ENCODE measurements around the gene KIAA1217. TPM values are rescaled to one million over a fixed set of nuclear protein-coding genes. Genes with fewer than 3 reads are reported as not detected.

Gene KIAA1217
- total RNA-seq, 1 experiment from 2014 or later, result 7.8 TPM

DNA sequence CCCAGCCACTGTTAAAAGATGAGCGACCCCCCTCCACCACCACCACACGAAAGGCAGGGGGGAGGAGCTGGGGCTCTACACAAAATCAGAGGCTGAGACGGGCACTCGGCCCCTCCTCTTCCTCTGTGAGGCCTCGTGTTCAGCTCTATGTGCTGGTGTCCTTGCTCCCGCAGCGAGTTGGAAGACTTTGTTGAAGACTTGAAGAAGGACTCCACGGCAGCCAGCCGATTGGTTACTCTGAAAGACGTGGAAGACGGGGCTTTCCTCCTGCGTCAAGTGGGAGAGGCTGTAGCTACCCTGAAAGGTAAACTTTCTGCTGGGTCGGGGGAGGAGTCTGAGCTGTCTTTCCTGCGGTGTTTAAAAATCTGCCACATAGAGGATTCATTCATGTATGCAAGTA is 311.0 kb downstream of the KIAA1217 start:
- no peak overlapping the region for H3K27ac ChIP-seq (ENCODE audit: low read depth, low read length)
- intact Hi-C loops (cut with micrococcal nuclease), result loop anchor here (1.0 to 10.0 kb wide), 5 partner anchors 526 to 1363 kb away; no protein-coding TSS in a partner anchor
- no peak for DNase-seq (ENCODE audit: low read depth, low spot score)
- no peak overlapping the region for H3K4me3 ChIP-seq (replicated peaks in 1 of 2; ENCODE audit: low read depth in 1 of 2, low read length in 2 of 2)
- H3K9me3 ChIP-seq (ENCODE audit: control insufficient read depth in 1 of 2, insufficient read depth in 1 of 2, low read depth in 1 of 2, low read length in 2 of 2), result no peaks in the 10 kb centered on the region
- H3K9me2 ChIP-seq (ENCODE audit: insufficient read depth), result no peaks in the 10 kb centered on the region
- TF ChIP-seq, protein P1, sequence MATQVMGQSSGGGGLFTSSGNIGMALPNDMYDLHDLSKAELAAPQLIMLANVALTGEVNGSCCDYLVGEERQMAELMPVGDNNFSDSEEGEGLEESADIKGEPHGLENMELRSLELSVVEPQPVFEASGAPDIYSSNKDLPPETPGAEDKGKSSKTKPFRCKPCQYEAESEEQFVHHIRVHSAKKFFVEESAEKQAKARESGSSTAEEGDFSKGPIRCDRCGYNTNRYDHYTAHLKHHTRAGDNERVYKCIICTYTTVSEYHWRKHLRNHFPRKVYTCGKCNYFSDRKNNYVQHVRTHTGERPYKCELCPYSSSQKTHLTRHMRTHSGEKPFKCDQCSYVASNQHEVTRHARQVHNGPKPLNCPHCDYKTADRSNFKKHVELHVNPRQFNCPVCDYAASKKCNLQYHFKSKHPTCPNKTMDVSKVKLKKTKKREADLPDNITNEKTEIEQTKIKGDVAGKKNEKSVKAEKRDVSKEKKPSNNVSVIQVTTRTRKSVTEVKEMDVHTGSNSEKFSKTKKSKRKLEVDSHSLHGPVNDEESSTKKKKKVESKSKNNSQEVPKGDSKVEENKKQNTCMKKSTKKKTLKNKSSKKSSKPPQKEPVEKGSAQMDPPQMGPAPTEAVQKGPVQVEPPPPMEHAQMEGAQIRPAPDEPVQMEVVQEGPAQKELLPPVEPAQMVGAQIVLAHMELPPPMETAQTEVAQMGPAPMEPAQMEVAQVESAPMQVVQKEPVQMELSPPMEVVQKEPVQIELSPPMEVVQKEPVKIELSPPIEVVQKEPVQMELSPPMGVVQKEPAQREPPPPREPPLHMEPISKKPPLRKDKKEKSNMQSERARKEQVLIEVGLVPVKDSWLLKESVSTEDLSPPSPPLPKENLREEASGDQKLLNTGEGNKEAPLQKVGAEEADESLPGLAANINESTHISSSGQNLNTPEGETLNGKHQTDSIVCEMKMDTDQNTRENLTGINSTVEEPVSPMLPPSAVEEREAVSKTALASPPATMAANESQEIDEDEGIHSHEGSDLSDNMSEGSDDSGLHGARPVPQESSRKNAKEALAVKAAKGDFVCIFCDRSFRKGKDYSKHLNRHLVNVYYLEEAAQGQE (IDR thresholded peaks at IDR 0.05; ENCODE audit: low read depth), result no peak
- TF ChIP-seq TCF7L2 (IDR thresholded peaks at IDR 0.05; ENCODE audit: borderline replicate concordance, extremely low read depth, insufficient read depth, insufficient read length) (no peak), ZFX (IDR thresholded peaks at IDR 0.05) (no peak), JUND (IDR thresholded peaks at IDR 0.05) (no peak), YY1 (IDR thresholded peaks at IDR 0.05; ENCODE audit: extremely low read depth, insufficient replicate concordance, low read depth, low read length) (no peak), SP1 (IDR thresholded peaks at IDR 0.05; ENCODE audit: low read depth) (no peak)
- POLR2A ChIA-PET, result no interaction called here
- CTCF ChIA-PET, result interaction anchor here (0.7 kb wide), 1 partner anchor 136 kb away, joined by 3 read pairs; no protein-coding TSS in a partner anchor
- no peak overlapping the region for H3K9ac ChIP-seq (ENCODE audit: low read length)
- ATAC-seq, result no peak
- no peak overlapping the region for H2AFZ ChIP-seq (ENCODE audit: low read depth, low read length, poor library complexity, severe bottlenecking)
- no peaks in the 10 kb centered on the region for H3K79me2 ChIP-seq (ENCODE audit: insufficient read depth, low read length)
- no peak overlapping the region for H3K4me2 ChIP-seq (ENCODE audit: low read length)
- RAD21 ChIA-PET (ENCODE audit: low non-redundant PET in 1 of 2, low total read pairs in 2 of 2, uncharacterized antibody in 2 of 2, unreplicated experiment in 2 of 2), result no interaction called here
- peaks cover 0 to 3% of the 10 kb centered on the region in 2 experiments; a peak in 1 of 4 replicates for H3K4me1 ChIP-seq (ENCODE audit: control insufficient read depth in 1 of 2, insufficient read depth in 2 of 2, low read length in 2 of 2)
- BruUV-seq (replicated peaks), result no TSS peak
- H3K27me3 ChIP-seq (ENCODE audit: insufficient read depth, low read length), result no peaks in the 10 kb centered on the region
- H3K36me3 ChIP-seq (ENCODE audit: control insufficient read depth in 1 of 2, insufficient read depth in 2 of 2, low read length in 2 of 2), result no peaks in the 10 kb centered on the region
- no peaks in the 10 kb centered on the region for H4K20me1 ChIP-seq (ENCODE audit: insufficient read depth)

DNA sequence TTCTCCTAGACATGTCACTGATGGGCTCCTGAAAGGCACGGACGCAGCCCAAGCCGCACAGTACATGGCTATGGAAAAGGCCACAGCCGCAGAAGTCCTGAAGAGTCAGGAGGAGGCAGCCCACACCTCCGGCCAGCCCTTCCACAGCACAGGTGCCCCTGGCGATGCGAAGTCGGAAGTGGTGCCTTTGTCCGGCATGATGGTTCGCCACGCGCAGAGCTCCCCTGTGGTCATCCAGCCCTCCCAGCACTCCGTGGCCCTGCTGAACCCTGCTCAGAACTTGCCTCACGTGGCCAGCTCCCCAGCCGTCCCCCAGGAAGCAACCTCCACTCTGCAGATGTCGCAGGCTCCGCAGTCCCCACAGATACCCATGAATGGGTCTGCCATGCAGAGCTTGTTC is 315.4 kb downstream of the KIAA1217 start:
- POLR2A ChIA-PET, result no interaction called here
- Histone ChIP-seq H3K9me3 (ENCODE audit: control insufficient read depth in 1 of 2, insufficient read depth in 1 of 2, low read depth in 1 of 2, low read length in 2 of 2) (no peaks in the 10 kb centered on the region), H3K4me2 (ENCODE audit: low read length) (no peak overlapping the region), H3K27ac (ENCODE audit: low read depth, low read length) (no peak overlapping the region), H3K9me2 (ENCODE audit: insufficient read depth) (no peaks in the 10 kb centered on the region), H3K79me2 (ENCODE audit: insufficient read depth, low read length) (no peaks in the 10 kb centered on the region), H3K9ac (ENCODE audit: low read length) (no peak overlapping the region), H3K4me1 (ENCODE audit: control insufficient read depth in 1 of 2, insufficient read depth in 2 of 2, low read length in 2 of 2) (no peaks in the 10 kb centered on the region), H2AFZ (ENCODE audit: low read depth, low read length, poor library complexity, severe bottlenecking) (no peak overlapping the region), H3K36me3 (ENCODE audit: control insufficient read depth in 1 of 2, insufficient read depth in 2 of 2, low read length in 2 of 2) (no peaks in the 10 kb centered on the region), H3K4me3 (replicated peaks in 1 of 2; ENCODE audit: low read depth in 1 of 2, low read length in 2 of 2) (no peak overlapping the region), H4K20me1 (ENCODE audit: insufficient read depth) (no peaks in the 10 kb centered on the region), H3K27me3 (ENCODE audit: insufficient read depth, low read length) (no peaks in the 10 kb centered on the region)
- ATAC-seq, result no peak
- intact Hi-C loops (cut with micrococcal nuclease), result no loop called here
- BruUV-seq (replicated peaks), result no TSS peak
- CTCF ChIA-PET, result no interaction called here
- DNase-seq (ENCODE audit: low read depth, low spot score), result no peak
- RAD21 ChIA-PET (ENCODE audit: low non-redundant PET in 1 of 2, low total read pairs in 2 of 2, uncharacterized antibody in 2 of 2, unreplicated experiment in 2 of 2), result interaction anchor here in 1 of 2 experiments (0.6 kb wide), 1 partner anchor 182 kb away, joined by 6 read pairs; no protein-coding TSS in a partner anchor
- TF ChIP-seq EZH2 (IDR thresholded peaks at IDR 0.05) (no peak), ZFX (IDR thresholded peaks at IDR 0.05) (no peak), EGR1 (IDR thresholded peaks at IDR 0.05; ENCODE audit: low read depth) (no peak), ZNF274 (IDR thresholded peaks at IDR 0.05; ENCODE audit: low read depth, low read length) (no peak)
- TF ChIP-seq, protein P1 (IDR thresholded peaks at IDR 0.05; ENCODE audit: low read depth), result no peak
